Measurements from ENCODE around the gene VAV2. TPM values are rescaled to one million over a fixed set of nuclear protein-coding genes. Genes with fewer than 3 reads are reported as not detected.

The VAV2 gene
- total and polyA plus RNA-seq, 2 of the 4 experiments (the other 2 are of a cell fraction), result 10.8 to 13.4 TPM

DNA sequence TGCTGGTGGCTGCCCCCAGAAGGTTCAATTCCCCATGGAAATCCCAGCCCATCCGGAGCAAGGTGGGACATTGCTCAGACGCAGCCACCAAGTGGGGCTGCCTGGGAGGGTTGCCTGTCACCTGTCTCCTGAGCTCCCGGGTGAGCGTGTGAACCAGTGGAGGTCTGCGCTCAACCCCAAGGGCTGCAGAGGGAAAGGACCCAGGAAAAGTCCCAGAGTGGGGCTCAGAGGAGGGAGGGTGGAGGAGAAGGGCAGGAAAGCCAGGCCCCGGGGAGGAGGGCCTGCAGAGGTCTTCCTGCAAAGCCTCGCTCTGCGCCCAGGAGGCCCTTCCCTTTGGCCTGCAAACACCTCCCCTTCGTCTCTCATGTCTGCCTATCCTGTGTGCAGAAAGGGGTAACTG, 134.5 kb downstream of the VAV2 start:
- H3K4me1 ChIP-seq (ENCODE audit: control insufficient read depth, insufficient read depth, low read length), result peaks cover 12% of the 10 kb centered on the region
- H3K27ac ChIP-seq (ENCODE audit: insufficient read depth, low read length), result no peak overlapping the region
- no peak overlapping the region for H2BK15ac ChIP-seq (ENCODE audit: low read depth, low read length)
- dilution Hi-C loops (cut with HindIII; ENCODE audit: low sequenced_read_pairs, unreplicated experiment) (no loop called here), intact Hi-C loops (cut with micrococcal nuclease) (no loop called here), in situ Hi-C loops (cut with MboI; ENCODE audit: low sequenced_read_pairs) (no loop called here)
- CTCF ChIA-PET, result no interaction called here
- no peak overlapping the region for H3K4me2 ChIP-seq (ENCODE audit: low read depth, low read length)
- peaks cover 9% of the 10 kb centered on the region; the same call in 1 of the 2 replicates for H3K36me3 ChIP-seq (ENCODE audit: control insufficient read depth, insufficient read depth, low read length)
- peaks cover 17 to 62% of the 10 kb centered on the region in 2 experiments for H3K79me1 ChIP-seq (ENCODE audit: low read depth in 1 of 2, low read length in 2 of 2)
- no peak overlapping the region for H3K14ac ChIP-seq (replicated peaks; ENCODE audit: low read depth, low read length)
- H3K56ac ChIP-seq (ENCODE audit: extremely low read depth, insufficient read depth, low read length), result no peak overlapping the region
- peaks cover 25% of the 10 kb centered on the region for H3K9me1 ChIP-seq (ENCODE audit: insufficient read depth, low read length)
- POLR2A ChIA-PET (ENCODE audit: unreplicated experiment), result no interaction called here
- TF ChIP-seq MAZ (IDR thresholded peaks at IDR 0.05; ENCODE audit: borderline replicate concordance, low read depth, low read length) (no peak), CEBPB (IDR thresholded peaks at IDR 0.05; ENCODE audit: low read depth, low read length) (no peak), FOS (IDR thresholded peaks at IDR 0.05; ENCODE audit: low read depth, low read length) (no peak), CHD1 (IDR thresholded peaks at IDR 0.05; ENCODE audit: low read depth, low read length) (no peak), SMC3 (IDR thresholded peaks at IDR 0.05; ENCODE audit: low read depth, low read length) (no peak), RFX5 (IDR thresholded peaks at IDR 0.05; ENCODE audit: low read depth, low read length) (no peak), NFE2L2 (IDR thresholded peaks at IDR 0.05; ENCODE audit: low read depth, low read length) (no peak), RAD21 (IDR thresholded peaks at IDR 0.05; ENCODE audit: low read length) (no peak), BHLHE40 (IDR thresholded peaks at IDR 0.05; ENCODE audit: low read depth, low read length) (no peak), POLR2A (IDR thresholded peaks at IDR 0.05; ENCODE audit: low read depth, low read length) (no peak), RCOR1 (IDR thresholded peaks at IDR 0.05; ENCODE audit: insufficient replicate concordance, low read length) (no peak), MAFK (IDR thresholded peaks at IDR 0.05; ENCODE audit: low read depth, low read length) (no peak), MXI1 (IDR thresholded peaks at IDR 0.05; ENCODE audit: borderline replicate concordance, low read depth, low read length) (no peak)
- TF ChIP-seq, protein P1, sequence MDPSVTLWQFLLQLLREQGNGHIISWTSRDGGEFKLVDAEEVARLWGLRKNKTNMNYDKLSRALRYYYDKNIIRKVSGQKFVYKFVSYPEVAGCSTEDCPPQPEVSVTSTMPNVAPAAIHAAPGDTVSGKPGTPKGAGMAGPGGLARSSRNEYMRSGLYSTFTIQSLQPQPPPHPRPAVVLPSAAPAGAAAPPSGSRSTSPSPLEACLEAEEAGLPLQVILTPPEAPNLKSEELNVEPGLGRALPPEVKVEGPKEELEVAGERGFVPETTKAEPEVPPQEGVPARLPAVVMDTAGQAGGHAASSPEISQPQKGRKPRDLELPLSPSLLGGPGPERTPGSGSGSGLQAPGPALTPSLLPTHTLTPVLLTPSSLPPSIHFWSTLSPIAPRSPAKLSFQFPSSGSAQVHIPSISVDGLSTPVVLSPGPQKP (IDR thresholded peaks at IDR 0.05; ENCODE audit: borderline replicate concordance, low read depth, low read length), result no peak
- TF ChIP-seq, protein P2, sequence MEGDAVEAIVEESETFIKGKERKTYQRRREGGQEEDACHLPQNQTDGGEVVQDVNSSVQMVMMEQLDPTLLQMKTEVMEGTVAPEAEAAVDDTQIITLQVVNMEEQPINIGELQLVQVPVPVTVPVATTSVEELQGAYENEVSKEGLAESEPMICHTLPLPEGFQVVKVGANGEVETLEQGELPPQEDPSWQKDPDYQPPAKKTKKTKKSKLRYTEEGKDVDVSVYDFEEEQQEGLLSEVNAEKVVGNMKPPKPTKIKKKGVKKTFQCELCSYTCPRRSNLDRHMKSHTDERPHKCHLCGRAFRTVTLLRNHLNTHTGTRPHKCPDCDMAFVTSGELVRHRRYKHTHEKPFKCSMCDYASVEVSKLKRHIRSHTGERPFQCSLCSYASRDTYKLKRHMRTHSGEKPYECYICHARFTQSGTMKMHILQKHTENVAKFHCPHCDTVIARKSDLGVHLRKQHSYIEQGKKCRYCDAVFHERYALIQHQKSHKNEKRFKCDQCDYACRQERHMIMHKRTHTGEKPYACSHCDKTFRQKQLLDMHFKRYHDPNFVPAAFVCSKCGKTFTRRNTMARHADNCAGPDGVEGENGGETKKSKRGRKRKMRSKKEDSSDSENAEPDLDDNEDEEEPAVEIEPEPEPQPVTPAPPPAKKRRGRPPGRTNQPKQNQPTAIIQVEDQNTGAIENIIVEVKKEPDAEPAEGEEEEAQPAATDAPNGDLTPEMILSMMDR (conservative IDR thresholded peaks at IDR 0.05; ENCODE audit: low read depth, low read length), result no peak
- TF ChIP-seq, protein P3, sequence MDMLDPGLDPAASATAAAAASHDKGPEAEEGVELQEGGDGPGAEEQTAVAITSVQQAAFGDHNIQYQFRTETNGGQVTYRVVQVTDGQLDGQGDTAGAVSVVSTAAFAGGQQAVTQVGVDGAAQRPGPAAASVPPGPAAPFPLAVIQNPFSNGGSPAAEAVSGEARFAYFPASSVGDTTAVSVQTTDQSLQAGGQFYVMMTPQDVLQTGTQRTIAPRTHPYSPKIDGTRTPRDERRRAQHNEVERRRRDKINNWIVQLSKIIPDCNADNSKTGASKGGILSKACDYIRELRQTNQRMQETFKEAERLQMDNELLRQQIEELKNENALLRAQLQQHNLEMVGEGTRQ (IDR thresholded peaks at IDR 0.05; ENCODE audit: low read depth, low read length), result no peak
- H4K91ac ChIP-seq (ENCODE audit: insufficient read depth, low read depth, low read length), result no peak overlapping the region
- H2AK5ac ChIP-seq (ENCODE audit: low read depth, low read length), result no peak overlapping the region
- no peak overlapping the region for H3K4ac ChIP-seq (ENCODE audit: low read depth, low read length)
- H3K4me3 ChIP-seq (ENCODE audit: insufficient read depth, low read depth, low read length), result no peak overlapping the region
- H3K18ac ChIP-seq (ENCODE audit: low read depth, low read length), result no peak overlapping the region
- 93% methylated on average over 4 of the region's 9 CpGs; no CpG with 5 or more reads in 1 of the 2 experiments for WGBS, 2 experiments (ENCODE audit: extremely low coverage in 2 of 2, insufficient read length in 1 of 2)
- no peak overlapping the region for H2BK5ac ChIP-seq (ENCODE audit: low read depth, low read length, poor library complexity, severe bottlenecking)
- no peak for DNase-seq
- no peak overlapping the region for H2AFZ ChIP-seq (replicated peaks; ENCODE audit: low read length, poor library complexity)
- no peaks in the 10 kb centered on the region for H3K9me3 ChIP-seq (ENCODE audit: control insufficient read depth, insufficient read depth, low read length)
- no peak overlapping the region for H4K5ac ChIP-seq (ENCODE audit: low read depth, low read length)
- no peak for ATAC-seq (ENCODE audit: low read depth)
- peaks cover 17% of the 10 kb centered on the region for H4K20me1 ChIP-seq (ENCODE audit: insufficient read depth, low read length)
- no TSS peak for BruUV-seq (replicated peaks)
- H3K27me3 ChIP-seq (ENCODE audit: control insufficient read depth, insufficient read depth, low read length), result no peaks in the 10 kb centered on the region
- no peak overlapping the region for H3K23ac ChIP-seq (ENCODE audit: low read depth, low read length)
- no peak overlapping the region for H2BK20ac ChIP-seq (ENCODE audit: low read depth, low read length)
- no peak overlapping the region for H2AK9ac ChIP-seq (replicated peaks; ENCODE audit: low read depth, low read length, poor library complexity)
- no peak overlapping the region for H3K9ac ChIP-seq (ENCODE audit: low read depth, low read length)
- no peak overlapping the region for H4K8ac ChIP-seq (ENCODE audit: low read depth in 2 of 2, low read length in 2 of 2)
- H2BK120ac ChIP-seq (ENCODE audit: low read depth, low read length), result no peak overlapping the region
